Hypothalamus (tissue), 51 donors: ENCODE results near the gene CXorf38.

Experiments used
- DNase-seq, 51 donors: peaks; one replicate each; lab custom pipeline; 2025; lab: John Stamatoyannopoulos, UW

Gene CXorf38

GRCh38 chrX:40647307-40648197, at the start of gene CXorf38:
Gene CXorf38, minus strand, starts transcription at chrX:40647561. Its CDS starts 41 bp downstream, at chrX:40647520.
- peak; percentile 14 to 92 (median 77) for DNase-seq

- no peak for DNase-seq
Measured at GRCh38 chrX:40694802-40695201, 47.4 kb upstream of the CXorf38 start.

GRCh38 chrX:40688929-40689328, 41.6 kb upstream of the CXorf38 start:
- DNase-seq, result no peak

- DNase-seq, result no peak
Measured at GRCh38 chrX:40687169-40687568, 39.8 kb upstream of the CXorf38 start.

- DNase-seq, result no peak
Measured at GRCh38 chrX:40685362-40685918, 38.1 kb upstream of the CXorf38 start.

- DNase-seq, result no peak
Measured at GRCh38 chrX:40684092-40684491, 36.7 kb upstream of the CXorf38 start.

- DNase-seq, result no peak
Measured at GRCh38 chrX:40683245-40683644, 35.9 kb upstream of the CXorf38 start.

GRCh38 chrX:40671126-40671525, 23.8 kb upstream of the CXorf38 start:
- no peak for DNase-seq

DNA sequence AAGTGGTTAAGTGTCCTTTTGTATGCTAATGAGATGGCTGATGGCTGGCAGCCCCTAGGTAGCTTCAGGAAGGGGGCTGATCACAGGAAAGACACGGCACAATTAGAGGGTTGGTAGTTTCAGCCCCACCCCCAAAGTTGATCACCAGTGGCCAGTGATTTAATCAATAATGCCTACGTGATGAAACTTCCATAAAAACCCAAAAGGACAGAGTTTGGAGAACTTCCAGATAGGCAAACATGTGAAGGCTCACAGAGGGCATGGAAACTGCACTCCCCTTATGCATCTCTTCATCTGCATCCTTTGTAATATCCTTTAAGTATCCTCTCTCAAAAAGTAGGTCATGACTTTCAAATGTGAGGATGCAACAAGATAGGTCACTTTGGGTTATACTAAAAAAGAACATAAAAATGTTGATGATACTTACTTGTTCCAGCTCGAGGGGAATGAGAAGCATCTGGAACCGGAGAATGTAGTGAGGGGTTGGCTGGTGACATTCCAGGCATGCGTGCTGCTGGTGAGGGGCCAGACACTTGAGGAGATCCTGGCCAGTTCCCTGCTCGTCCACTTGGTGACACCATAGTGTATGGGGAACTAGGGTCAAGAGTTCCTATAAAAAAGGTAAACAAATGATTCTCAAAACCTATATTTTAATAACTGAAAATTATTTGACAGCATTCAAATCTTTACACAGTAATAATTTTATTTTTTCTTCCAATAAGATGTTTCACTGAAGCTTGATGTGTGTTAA, 16.7 kb upstream of the CXorf38 start:
- DNase-seq, result peak in 11 of 51 donors; percentile 0 to 13 (median 2)

- DNase-seq, result no peak
Measured at GRCh38 chrX:40663078-40663740, 15.8 kb upstream of the CXorf38 start.

- DNase-seq, result no peak
Measured at GRCh38 chrX:40661489-40661888, 14.1 kb upstream of the CXorf38 start.

DNA sequence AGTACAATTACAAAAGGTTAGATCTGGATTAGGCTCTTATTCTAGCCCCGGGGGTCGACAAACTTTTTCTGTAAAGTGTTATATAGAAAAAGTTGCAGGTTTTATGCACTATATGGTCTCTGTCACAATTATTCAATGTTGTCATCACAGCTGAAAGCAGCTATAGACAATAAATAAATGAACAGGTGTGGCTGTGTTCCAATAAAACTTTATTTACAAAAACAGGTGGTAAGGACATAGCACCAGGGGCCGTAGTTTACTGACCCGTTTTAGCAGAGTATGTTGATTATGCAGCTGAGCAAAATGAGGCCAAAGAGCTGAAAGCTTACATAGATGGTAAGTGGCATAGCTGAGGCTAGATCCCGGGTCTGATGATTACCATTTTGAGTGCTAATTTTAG, 13.0 kb upstream of the CXorf38 start:
- DNase-seq, result no peak

GRCh38 chrX:40653535-40653934, 6.2 kb upstream of the CXorf38 start:
- DNase-seq, result peak in 1 of 51 donors; percentile 0

DNA sequence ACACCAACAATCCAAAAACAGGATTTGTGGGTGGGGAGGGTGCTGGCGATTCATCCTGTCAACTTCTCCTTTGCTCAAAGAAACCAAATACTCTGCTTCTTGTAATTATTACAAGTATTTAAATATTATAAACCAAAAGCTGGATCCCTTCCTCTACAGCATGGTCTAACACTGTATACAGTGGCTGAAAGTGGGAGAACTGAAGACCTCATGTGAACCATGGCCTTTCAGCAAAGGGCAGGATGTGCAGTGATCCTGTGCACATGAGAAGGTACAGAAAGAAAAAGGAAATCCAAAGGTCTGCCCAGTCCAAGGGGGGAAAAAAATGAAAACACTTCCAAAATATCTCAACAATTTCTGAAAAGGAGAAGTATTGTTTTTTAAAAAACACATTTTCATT, 5.3 kb upstream of the CXorf38 start:
- DNase-seq, result no peak

GRCh38 chrX:40651620-40652223, 4.4 kb upstream of the CXorf38 start:
- DNase-seq, result peak in 39 of 51 donors; percentile 0 to 71 (median 28)

GRCh38 chrX:40646489-40647306, 663 bp downstream of the CXorf38 start:
- peak in 16 of 51 donors; percentile 0 to 35 (median 12) for DNase-seq

DNA sequence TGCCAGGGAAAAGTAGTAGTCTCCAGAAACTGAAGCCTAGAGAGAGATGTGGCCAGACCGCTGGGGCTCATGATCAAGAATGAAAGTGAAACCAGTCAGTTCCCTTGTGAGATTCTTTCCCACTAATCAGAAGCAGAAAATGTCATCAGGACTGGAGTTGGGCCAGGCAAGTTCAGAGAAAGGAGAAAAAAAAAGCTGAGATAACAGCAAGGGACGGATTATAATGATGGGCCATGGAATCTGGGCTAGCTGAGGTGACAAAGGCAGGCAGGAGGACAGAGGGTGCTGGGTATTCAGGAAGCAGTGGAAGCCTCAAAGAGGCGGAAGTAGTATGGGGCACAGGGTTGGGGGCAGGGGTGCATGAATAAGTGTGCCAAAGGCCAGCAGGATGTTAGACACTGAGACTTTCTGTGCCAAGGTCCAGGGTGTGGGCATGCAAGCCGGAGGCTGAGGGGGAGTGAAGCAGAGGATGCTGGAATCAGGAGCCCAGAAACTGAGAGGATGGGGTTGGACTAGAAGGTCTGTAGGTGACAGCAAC, 2.5 kb downstream of the CXorf38 start:
- peak in 31 of 51 donors; percentile 0 to 49 (median 8) for DNase-seq

GRCh38 chrX:40644176-40644575, 3.2 kb downstream of the CXorf38 start:
- peak in 1 of 51 donors; percentile 9 for DNase-seq

DNA sequence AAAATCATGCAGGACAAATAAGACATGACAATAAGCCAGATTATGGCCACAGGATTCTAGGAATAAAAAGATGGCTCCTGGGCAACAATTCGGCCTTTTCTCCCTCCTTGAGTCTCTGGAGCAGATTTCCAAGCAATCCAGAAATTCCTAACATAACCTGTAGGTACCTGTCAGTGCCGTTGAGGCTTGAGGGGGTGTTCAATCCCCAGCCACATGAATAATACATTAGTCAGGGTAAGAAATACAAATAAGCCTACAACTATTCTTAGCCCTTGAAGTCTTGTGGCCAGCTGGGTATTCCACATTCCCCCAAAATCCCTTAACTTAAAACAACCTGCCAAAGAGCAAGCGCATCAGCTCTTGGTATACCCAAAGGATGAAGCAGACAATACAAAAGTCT, 9.7 kb downstream of the CXorf38 start:
- no peak for DNase-seq
